Glutamatergic neuron (in vitro differentiated cells): ENCODE measurements around the gene AKNAD1. TPM values are rescaled to one million over a fixed set of nuclear protein-coding genes. Genes with fewer than 3 reads are reported as not detected.
"Not testable (repeated sequence)": the region's sequence is repeated elsewhere in the genome, so short reads cannot be mapped to it uniquely, and the experiment has no call there.

Experiments
- DNase-seq: peaks from one replicate; pipeline ENCODE4 v3.0.0; 2022
- H3K27ac Mint-ChIP-seq: one replicate; pipeline ENCODE4 v1.8.0; 2020; ENCODE audit warnings: mild to moderate bottlenecking, mixed read lengths, inconsistent platforms; ENCODE audit not compliant: unreplicated experiment
- H3K27me3 Mint-ChIP-seq: one replicate; pipeline ENCODE4 v1.8.0; 2020; ENCODE audit warnings: mild to moderate bottlenecking, moderate library complexity, mixed read lengths, inconsistent platforms; ENCODE audit not compliant: unreplicated experiment
- H3K36me3 Mint-ChIP-seq: one replicate; pipeline ENCODE4 v1.8.0; 2020; ENCODE audit warnings: mild to moderate bottlenecking, mixed read lengths, inconsistent platforms; ENCODE audit not compliant: unreplicated experiment
- H3K4me1 Mint-ChIP-seq: one replicate; pipeline ENCODE4 v1.8.0; 2020; ENCODE audit warnings: mild to moderate bottlenecking, low read depth, mixed read lengths, inconsistent platforms; ENCODE audit not compliant: unreplicated experiment
- H3K4me3 Mint-ChIP-seq: one replicate; pipeline ENCODE4 v1.8.0; 2020; ENCODE audit warnings: mild to moderate bottlenecking, mixed read lengths, inconsistent platforms; ENCODE audit not compliant: unreplicated experiment
- H3K9me3 Mint-ChIP-seq: one replicate; pipeline ENCODE4 v1.8.0; 2020; ENCODE audit warnings: mild to moderate bottlenecking, moderate library complexity, mixed read lengths, inconsistent platforms; ENCODE audit not compliant: unreplicated experiment
- CTCF ChIP-seq: fragments of 200-600 bp; sonication (generic); IDR thresholded peaks from one replicate; pipeline ENCODE4 v1.5.0; 2021; ENCODE audit not compliant: partially characterized antibody, unreplicated experiment
- total RNA-seq: library from RNA; stranded (reverse); fragmentation: NEBNext Ultra II Directional; extraction: Animal tissue kit (Norgen Biotek cat#: 25700); gene quantifications from one replicate; pipeline ENCODE4 v1.2.1, GENCODE V29; 2021; ENCODE audit not compliant: unreplicated experiment

Gene AKNAD1
- total RNA-seq, 1 donor from 2014 or later = not detected

GRCh38 chr1:108893141-108893530 is 36.2 kb upstream of the AKNAD1 start:
- TF ChIP-seq CTCF = no peak
- H3K36me3 Mint-ChIP-seq = no peaks in the 10 kb centered on the region
- H3K27ac Mint-ChIP-seq = no peak overlapping the region

DNA sequence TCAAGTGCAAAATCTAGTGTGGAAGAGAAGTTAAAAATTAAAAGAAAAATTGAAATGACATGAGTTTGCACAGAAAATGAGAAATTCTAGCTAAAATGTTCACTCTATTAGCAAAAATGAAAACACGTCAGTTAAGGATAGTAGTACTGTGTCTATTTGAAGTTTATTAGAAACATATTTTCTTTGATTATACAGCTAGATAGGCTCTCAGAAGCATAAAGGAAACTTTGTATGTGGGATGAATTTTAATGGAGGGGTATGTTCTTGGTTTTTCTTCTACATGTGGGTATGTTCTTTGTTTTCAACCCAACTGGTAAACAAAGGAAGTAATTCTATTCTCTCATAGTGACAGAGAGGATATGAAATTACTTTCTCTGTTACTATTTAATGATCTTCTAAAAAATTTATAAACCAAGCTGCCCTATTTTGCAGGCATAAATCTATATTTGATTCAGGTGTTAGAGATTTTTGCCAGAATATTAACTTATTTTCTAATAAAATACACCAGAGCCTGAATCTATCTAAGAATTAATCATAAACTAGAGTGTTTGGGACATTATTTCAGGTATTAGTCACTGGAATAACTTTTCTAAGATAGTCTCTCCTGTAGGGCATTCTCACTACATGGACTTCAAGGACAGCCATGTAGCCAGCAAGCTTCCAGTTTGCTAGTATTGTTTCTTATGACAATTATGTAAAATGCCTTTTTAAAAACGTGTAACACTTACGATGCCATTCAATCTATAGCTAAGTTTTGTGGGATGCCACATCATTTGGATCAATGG is 35.7 kb upstream of the AKNAD1 start:
- TF ChIP-seq CTCF = no peak
- no peak overlapping the region for H3K27ac Mint-ChIP-seq
- no peaks in the 10 kb centered on the region for H3K4me1 Mint-ChIP-seq
- H3K9me3 Mint-ChIP-seq = no peaks in the 10 kb centered on the region
- no peak overlapping the region for H3K4me3 Mint-ChIP-seq
- no peaks in the 10 kb centered on the region for H3K36me3 Mint-ChIP-seq
- peaks cover 2% of the 10 kb centered on the region for H3K27me3 Mint-ChIP-seq
- DNase-seq = no peak

More at GRCh38 chr1:108893141-108893530, 36.2 kb upstream of the AKNAD1 start:
- no peaks in the 10 kb centered on the region for H3K4me1 Mint-ChIP-seq
- H3K27me3 Mint-ChIP-seq = peaks cover 2% of the 10 kb centered on the region
- H3K4me3 Mint-ChIP-seq = no peak overlapping the region
- no peaks in the 10 kb centered on the region for H3K9me3 Mint-ChIP-seq
- DNase-seq = no peak

GRCh38 chr1:108889706-108890384 is 33.0 kb upstream of the AKNAD1 start:
- Mint-ChIP-seq H3K9me3 (no peaks in the 10 kb centered on the region), H3K4me1 (no peaks in the 10 kb centered on the region), H3K27ac (no peak overlapping the region), H3K36me3 (no peaks in the 10 kb centered on the region), H3K4me3 (no peak overlapping the region), H3K27me3 (peaks cover 2% of the 10 kb centered on the region)
- TF ChIP-seq CTCF = no peak
- no peak for DNase-seq

- H3K27ac Mint-ChIP-seq, H3K36me3 Mint-ChIP-seq, H3K4me3 Mint-ChIP-seq, H3K4me1 Mint-ChIP-seq, H3K27me3 Mint-ChIP-seq, H3K9me3 Mint-ChIP-seq, DNase-seq: not testable (repeated sequence)
Measured at GRCh38 chr1:108889006-108889645, 32.2 kb upstream of the AKNAD1 start.

DNA sequence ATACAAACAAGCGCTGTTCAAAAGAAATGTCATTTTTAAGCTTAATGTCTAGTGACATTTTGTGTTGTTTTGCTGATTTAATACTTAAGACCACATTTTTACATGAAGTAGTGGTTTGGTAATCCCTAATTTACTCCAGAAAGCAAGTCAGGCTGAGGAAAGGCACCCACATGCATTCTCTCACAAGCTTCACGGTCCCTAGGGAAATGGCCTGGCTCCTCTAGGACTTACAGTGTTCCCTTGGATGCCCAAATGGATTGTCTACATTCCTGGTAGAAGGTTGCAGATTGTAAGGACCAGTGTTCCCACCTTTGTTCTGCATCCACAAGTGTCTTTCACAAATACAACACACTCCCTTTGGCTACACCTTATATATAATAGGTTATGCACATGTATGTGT is 29.4 kb upstream of the AKNAD1 start:
- no peaks in the 10 kb centered on the region for H3K9me3 Mint-ChIP-seq
- H3K4me1 Mint-ChIP-seq = no peaks in the 10 kb centered on the region
- no peak for DNase-seq
- H3K4me3 Mint-ChIP-seq = no peak overlapping the region
- H3K27ac Mint-ChIP-seq = no peak overlapping the region
- TF ChIP-seq CTCF = no peak
- H3K27me3 Mint-ChIP-seq = no peaks in the 10 kb centered on the region
- H3K36me3 Mint-ChIP-seq = no peaks in the 10 kb centered on the region
